ENCODE results near the gene ANKRD18B.
"Not testable (repeated sequence)": the region's sequence is repeated elsewhere in the genome, so short reads cannot be mapped to it uniquely, and the experiment has no call there.

- TF ChIP-seq CTCF (IDR thresholded peaks at IDR 0.05); EZH2 (IDR thresholded peaks at IDR 0.05; ENCODE audit: borderline replicate concordance, insufficient read depth, low read depth, low read length, poor library complexity, severe bottlenecking): not testable (repeated sequence)
Observed at GRCh38 chr9:33587799-33588198, 63.7 kb downstream of the ANKRD18B start.

All from B cell (primary cell).